DMS53 treated with DMSO at 0.1 percent for 48 hours (cell line): Measurements from ENCODE around the gene CBFA2T2.

Experiments
- DNase-seq: peaks from one replicate; lab custom pipeline; 2025; ENCODE audit not compliant: unreplicated experiment; lab: John Stamatoyannopoulos, UW

Gene CBFA2T2

GRCh38 chr20:33676121-33676520 is 186.2 kb downstream of the CBFA2T2 start:
- DNase-seq = no peak

GRCh38 chr20:33676652-33677645 is 187.1 kb downstream of the CBFA2T2 start:
- DNase-seq = no peak

- no peak for DNase-seq
Observed at GRCh38 chr20:33677991-33678702, 188.3 kb downstream of the CBFA2T2 start.

GRCh38 chr20:33679758-33680485 is 190.0 kb downstream of the CBFA2T2 start:
- DNase-seq = no peak

- no peak for DNase-seq
Observed at GRCh38 chr20:33680686-33681085, 190.8 kb downstream of the CBFA2T2 start.

- DNase-seq = no peak
Observed at GRCh38 chr20:33681288-33681687, 191.4 kb downstream of the CBFA2T2 start.

GRCh38 chr20:33681728-33682353 is 191.9 kb downstream of the CBFA2T2 start:
- DNase-seq = no peak

- DNase-seq = no peak
Observed at GRCh38 chr20:33684533-33685327, 194.8 kb downstream of the CBFA2T2 start.

- no peak for DNase-seq
Observed at GRCh38 chr20:33685328-33686099, 195.6 kb downstream of the CBFA2T2 start.

- DNase-seq = peak; percentile 80
Observed at GRCh38 chr20:33686100-33686983, 196.4 kb downstream of the CBFA2T2 start, which contains the start of gene E2F1. TSS of gene E2F1 (minus strand) at chr20:33686385. CDS start at chr20:33686264, 121 bp downstream.

GRCh38 chr20:33686984-33687366 is 197.1 kb downstream of the CBFA2T2 start:
- DNase-seq = no peak

GRCh38 chr20:33687370-33687915 is 197.5 kb downstream of the CBFA2T2 start:
- no peak for DNase-seq

GRCh38 chr20:33687993-33688937 is 198.4 kb downstream of the CBFA2T2 start:
- DNase-seq = no peak

- DNase-seq = no peak
Observed at GRCh38 chr20:33688938-33689424, 199.1 kb downstream of the CBFA2T2 start.

- no peak for DNase-seq
Observed at GRCh38 chr20:33689493-33689892, 199.6 kb downstream of the CBFA2T2 start.

GRCh38 chr20:33689973-33690372 is 200.1 kb downstream of the CBFA2T2 start:
- peak; percentile 25 for DNase-seq

GRCh38 chr20:33693289-33693688 is 203.4 kb downstream of the CBFA2T2 start:
- DNase-seq = no peak
